Stimulated activated CD8-positive, alpha-beta memory T cell treated with anti-CD3 and anti-CD28 coated beads, Interleukin-2, amount 100 ng/mL, for 48 hours (primary cell): ENCODE results near the gene WFDC1.

Experiments used
- DNase-seq, 2 donors: peaks; one replicate each; pipeline ENCODE4 v3.0.0-alpha.2; 2020; ENCODE audit warnings: low read depth in 2 of 2

WFDC1 gene

GRCh38 chr16:84294531-84295142 lies at the start of gene WFDC1:
Gene WFDC1 (plus strand): TSS chr16:84294878. CDS start chr16:84294972, 94 bp downstream.
- DNase-seq = no peak

- DNase-seq = no peak
These were observed 48.6 kb upstream of the WFDC1 start for GRCh38 chr16:84245956-84246678.

GRCh38 chr16:84246679-84247077 lies 48.0 kb upstream of the WFDC1 start:
- DNase-seq = no peak

- DNase-seq = no peak
These were observed 47.3 kb upstream of the WFDC1 start for GRCh38 chr16:84247331-84247730.

GRCh38 chr16:84247844-84248243 lies 46.8 kb upstream of the WFDC1 start:
- no peak for DNase-seq

- DNase-seq = no peak
These were observed 42.5 kb upstream of the WFDC1 start for GRCh38 chr16:84252184-84252583.

GRCh38 chr16:84253173-84253572 lies 41.5 kb upstream of the WFDC1 start:
- DNase-seq = no peak

GRCh38 chr16:84254062-84254461 lies 40.6 kb upstream of the WFDC1 start:
- no peak for DNase-seq

GRCh38 chr16:84255050-84255810 lies 39.4 kb upstream of the WFDC1 start:
- DNase-seq = no peak

- no peak for DNase-seq
These were observed 36.4 kb upstream of the WFDC1 start for GRCh38 chr16:84258266-84258665.

- DNase-seq = no peak
These were observed 35.0 kb upstream of the WFDC1 start for GRCh38 chr16:84259691-84260090.

GRCh38 chr16:84260766-84261554 lies 33.7 kb upstream of the WFDC1 start:
- no peak for DNase-seq

GRCh38 chr16:84262031-84262430 lies 32.6 kb upstream of the WFDC1 start:
- no peak for DNase-seq

GRCh38 chr16:84262939-84263338 lies 31.7 kb upstream of the WFDC1 start:
- DNase-seq = no peak

- peak; percentile 1 to 5 for DNase-seq
These were observed 28.2 kb upstream of the WFDC1 start for GRCh38 chr16:84266451-84266850.

GRCh38 chr16:84267380-84267779 lies 27.3 kb upstream of the WFDC1 start:
- no peak for DNase-seq

GRCh38 chr16:84268291-84269040 lies 26.2 kb upstream of the WFDC1 start:
- DNase-seq = no peak

- DNase-seq = no peak
These were observed 24.6 kb upstream of the WFDC1 start for GRCh38 chr16:84270071-84270470.

- no peak for DNase-seq
These were observed 24.1 kb upstream of the WFDC1 start for GRCh38 chr16:84270531-84270930.

- DNase-seq = no peak
These were observed 23.6 kb upstream of the WFDC1 start for GRCh38 chr16:84271037-84271436.

GRCh38 chr16:84271866-84272265 lies 22.8 kb upstream of the WFDC1 start:
- DNase-seq = no peak
